ENCODE data around the gene BTBD17. TPM values are rescaled to one million over a fixed set of nuclear protein-coding genes. Genes with fewer than 3 reads are reported as not detected.
A peak's percentile ranks its signal among the peaks of the same experiment; 100 is the strongest.
"Not testable (repeated sequence)": the region's sequence is repeated elsewhere in the genome, so short reads cannot be mapped to it uniquely, and the experiment has no call there.

Gene BTBD17, protein sequence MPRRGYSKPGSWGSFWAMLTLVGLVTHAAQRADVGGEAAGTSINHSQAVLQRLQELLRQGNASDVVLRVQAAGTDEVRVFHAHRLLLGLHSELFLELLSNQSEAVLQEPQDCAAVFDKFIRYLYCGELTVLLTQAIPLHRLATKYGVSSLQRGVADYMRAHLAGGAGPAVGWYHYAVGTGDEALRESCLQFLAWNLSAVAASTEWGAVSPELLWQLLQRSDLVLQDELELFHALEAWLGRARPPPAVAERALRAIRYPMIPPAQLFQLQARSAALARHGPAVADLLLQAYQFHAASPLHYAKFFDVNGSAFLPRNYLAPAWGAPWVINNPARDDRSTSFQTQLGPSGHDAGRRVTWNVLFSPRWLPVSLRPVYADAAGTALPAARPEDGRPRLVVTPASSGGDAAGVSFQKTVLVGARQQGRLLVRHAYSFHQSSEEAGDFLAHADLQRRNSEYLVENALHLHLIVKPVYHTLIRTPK
- not detected in 2 replicates for total RNA-seq (2014; rRNA removed; shearing (Covaris generic))

DNA sequence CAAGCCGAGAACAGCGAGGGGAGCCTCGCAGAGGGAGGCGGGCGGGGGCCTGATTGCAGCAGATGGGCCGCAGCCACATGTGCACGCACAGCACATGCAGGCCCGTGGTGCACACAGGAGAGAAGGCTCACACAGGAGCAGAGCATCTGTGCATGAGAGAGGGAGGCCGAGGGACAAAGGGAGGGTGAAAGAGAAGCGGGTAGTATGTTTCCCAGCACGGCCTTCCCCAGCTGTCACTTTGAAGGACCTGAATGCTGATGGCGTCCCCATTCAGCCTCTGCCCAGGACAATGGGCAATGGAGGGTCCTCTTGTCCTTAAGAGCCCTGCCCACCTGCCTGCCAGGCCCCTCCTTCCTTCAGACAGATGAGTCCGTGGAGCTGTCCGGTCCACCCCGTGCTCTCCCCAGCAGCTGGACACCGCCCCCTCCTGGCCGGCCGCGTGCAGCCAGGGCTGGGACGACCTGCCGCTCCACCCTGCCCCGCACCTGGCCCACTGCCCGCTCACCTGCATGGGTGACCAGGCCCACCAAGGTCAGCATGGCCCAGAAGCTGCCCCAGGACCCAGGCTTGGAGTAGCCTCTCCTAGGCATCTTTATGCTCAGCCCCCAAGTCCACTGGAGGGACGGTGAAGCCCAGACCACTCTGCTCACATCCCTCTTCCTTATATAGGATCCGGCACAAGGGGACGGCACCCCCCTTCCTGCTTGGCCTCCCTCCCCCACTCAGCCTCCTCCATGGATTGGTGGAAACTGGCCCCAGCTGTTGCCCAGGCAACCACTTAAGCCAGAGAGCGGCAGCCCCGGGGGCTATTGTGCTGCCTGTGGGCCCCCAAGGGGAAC is at the start of gene BTBD17:
Gene BTBD17, minus strand, starts transcription at position 639 of the 839 bp plus-strand sequence. Its CDS starts 49 bp downstream, at position 590.
- DNase-seq (ENCODE audit: low spot score), result no peak

DNA sequence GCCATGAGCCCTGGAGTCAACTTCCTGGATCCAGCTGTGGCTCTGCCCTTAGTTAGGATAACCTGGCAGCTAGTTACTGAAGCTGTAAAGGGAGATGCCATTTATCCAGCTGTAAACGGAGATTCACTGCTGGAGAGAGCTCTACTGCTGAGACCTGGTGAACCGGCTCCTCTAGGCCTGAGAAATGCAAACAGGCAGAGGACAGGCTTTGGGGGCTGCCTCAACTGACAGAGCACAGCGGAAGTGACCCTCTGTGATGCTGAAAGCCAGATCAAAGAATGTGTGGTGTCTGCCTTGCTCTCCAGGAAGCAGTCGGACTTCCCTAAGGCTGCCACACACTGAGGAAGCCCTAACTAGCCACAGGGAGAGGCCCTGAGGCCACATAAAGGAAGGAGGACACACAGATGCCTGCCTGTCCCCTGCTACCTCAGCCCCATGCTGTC is 48.4 kb upstream of the BTBD17 start:
- no peak for DNase-seq (ENCODE audit: low spot score)

DNA sequence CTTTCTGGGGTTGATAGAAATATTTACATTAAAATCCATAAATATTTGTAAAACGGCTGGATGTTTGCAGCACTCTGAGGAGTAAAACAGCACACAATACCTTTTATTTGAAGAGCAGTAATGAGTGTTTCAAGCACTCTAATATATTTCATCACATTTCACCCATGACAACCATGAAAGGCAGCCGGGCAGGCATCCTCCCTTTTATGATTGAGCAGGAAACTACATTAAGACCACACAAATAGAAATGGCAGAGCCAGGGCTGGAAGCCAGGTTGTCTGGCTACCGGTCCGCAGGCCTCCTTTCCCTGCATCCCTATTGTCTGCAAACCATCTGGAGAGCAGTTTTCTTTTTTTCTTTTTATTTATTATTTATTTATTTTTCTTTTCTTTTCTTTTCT is 47.1 kb upstream of the BTBD17 start:
- DNase-seq (ENCODE audit: low spot score), result peak; percentile 67

DNA sequence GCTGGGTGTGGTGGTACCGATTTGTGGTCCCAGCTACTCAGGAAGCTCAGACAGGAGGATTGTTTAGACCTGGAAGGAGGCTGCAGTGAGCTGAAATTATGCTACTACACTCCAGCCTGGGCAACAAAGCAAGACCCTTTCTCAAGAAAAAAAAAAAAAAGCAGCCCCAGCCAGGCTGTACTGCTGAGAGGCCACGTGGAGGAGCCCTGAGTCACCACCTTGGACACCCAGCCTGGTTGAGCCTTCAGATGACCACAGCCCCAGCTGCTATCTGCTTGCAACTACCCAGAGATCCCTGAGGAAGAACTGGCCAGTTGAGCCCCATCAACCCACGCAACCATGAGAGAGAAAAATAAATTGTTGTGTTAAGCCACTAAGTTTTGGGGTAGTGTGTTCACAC is 46.6 kb upstream of the BTBD17 start:
- peak; percentile 80 for DNase-seq (ENCODE audit: low spot score)

DNA sequence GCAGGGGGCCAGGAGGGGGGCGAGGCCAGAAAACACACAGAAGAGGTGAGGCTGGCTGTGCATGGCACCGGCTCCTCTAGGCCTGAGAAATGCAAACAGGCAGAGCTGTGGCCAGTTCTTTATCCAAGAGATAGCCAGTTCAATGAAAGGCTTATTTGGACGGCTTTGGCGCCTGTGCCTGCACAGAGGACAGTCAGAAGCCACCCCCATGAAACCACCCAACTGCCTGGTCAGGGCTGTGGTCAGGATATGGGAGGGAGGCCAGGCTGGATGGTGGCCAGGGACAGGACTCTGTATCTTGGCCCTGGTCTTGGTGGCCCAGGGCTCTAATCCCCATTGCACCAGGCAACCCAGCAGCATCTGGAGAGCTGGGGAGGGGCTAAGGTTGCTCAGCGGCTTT is 45.7 kb upstream of the BTBD17 start:
- DNase-seq (ENCODE audit: low spot score), result peak; percentile 47

DNA sequence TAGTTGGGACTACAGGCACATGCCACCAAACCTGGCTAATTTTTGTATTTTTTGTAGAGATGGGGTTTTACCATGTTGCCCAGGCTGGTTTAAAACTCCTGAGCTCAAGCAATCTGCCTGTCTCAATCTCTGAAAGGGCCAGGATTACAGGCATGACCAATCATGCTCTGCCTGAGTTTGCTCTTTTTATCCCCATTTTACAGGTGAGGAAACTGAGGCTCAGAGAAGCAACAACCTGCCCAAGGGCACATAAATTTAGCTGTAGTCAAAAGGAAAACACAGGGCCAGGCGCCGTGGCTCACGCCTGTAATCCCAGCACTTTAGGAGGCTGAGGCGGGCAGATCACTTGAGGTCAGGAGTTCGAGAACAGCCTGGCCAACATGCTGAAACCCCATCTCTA is 43.6 kb upstream of the BTBD17 start:
- not testable (repeated sequence) for DNase-seq (ENCODE audit: low spot score)

DNA sequence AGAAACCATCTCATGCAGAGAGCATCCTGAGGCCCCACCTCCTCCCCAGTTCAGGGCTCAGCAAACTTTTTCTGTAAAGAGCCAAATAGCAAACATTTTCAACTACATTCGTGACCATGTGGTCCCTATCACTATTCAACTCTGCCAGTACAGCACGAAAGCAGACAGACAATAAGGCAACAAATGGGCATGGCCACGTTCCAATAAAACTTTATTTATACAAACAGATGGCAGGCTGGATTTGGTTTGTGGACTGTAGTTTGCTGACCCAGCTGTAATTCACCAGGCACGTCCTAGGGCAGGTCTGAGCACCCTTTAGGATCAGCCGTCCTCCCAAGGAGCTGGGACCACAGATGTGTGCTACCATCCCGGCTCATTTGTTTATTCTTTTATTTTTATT is 43.1 kb upstream of the BTBD17 start:
- DNase-seq (ENCODE audit: low spot score), result no peak

DNA sequence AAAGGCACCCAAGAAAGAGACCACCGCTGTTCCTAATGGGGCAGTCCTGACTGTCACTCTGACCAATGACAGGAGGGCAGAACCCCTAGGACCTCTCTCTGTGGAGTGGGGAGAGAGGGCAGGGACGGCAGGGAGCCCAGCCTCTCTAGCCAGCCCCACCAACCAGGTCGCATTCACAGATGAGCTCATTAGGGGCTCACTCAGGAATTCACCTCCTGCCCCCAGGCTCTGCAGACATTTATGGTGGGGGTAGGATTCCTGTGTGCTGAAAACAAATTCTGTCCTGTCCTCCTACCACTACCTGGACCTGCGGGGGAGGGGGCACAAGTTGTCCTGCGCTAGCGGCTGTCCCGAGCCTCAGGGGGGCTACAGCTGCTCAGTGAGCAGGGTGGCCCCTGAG is 42.5 kb upstream of the BTBD17 start:
- DNase-seq (ENCODE audit: low spot score), result no peak

DNA sequence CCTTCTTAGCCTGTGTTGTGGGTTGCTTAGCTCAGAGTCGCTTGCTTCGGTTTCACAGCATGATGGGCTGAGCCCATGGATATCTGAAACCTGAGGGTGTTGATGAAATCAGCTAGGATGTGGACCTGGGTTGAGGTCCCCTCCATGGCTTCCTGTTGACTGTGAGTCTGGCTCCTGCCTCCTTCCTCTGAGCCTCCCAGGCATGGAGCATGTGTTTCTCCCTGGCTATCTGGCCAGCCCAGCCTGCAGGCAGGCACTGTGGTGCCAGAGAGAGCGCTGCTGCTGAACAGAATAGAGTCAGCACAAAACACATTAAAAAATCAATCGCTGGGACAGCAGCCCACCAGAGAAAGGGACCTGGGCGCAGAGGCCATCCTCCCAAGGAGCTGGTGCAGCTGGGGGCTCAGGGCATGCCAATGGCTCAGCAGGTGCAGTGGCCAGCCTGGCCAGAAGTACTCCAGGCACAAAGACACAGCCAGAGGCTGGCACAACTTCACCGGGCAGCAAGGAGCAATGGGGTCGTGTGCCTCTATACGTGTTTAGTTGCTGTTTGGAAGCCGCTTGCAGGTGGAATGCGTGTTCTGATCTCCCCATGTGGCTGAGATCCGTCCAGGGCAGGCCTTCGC is 42.0 kb upstream of the BTBD17 start:
- DNase-seq (ENCODE audit: low spot score), result no peak

DNA sequence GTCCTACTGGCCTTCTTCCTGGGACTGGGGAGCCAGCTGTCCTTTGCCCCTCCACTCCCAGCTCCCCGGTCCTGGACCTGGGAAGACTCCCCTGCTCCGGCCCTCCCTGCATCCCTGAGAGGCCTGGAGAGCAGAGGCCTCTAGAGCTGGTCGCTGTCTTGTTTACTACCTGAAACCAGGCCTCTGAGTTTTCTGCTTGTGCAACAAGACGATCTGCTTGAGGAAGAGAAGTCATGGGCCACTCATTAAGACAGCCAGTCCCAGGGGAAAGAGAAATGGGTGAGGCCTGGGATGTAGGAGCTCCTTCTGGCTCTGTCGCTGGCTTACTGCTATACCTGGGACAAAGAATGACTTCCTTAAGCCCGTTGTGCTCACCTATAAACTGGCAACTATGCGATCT is 40.4 kb upstream of the BTBD17 start:
- DNase-seq (ENCODE audit: low spot score), result no peak

DNA sequence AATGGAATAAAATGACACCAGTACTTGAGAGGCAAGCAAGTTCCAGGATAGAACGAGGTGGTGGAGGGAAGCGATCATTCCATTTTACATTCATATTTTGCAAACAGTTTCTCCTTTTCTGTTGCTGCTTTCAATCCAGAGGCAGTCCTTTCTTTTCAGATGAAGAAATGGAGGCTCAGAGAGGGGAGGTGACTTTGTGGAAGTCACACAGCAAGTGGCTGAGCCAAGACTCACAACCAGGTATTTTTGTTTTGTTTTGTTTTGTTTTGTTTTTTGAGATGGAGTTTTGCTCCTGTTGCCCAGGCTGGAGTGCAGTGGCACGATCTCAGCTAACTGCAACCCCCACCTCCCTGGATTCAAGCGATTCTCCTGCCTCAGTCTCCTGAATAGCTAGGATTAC is 34.9 kb upstream of the BTBD17 start:
- DNase-seq (ENCODE audit: low spot score), result no peak

DNA sequence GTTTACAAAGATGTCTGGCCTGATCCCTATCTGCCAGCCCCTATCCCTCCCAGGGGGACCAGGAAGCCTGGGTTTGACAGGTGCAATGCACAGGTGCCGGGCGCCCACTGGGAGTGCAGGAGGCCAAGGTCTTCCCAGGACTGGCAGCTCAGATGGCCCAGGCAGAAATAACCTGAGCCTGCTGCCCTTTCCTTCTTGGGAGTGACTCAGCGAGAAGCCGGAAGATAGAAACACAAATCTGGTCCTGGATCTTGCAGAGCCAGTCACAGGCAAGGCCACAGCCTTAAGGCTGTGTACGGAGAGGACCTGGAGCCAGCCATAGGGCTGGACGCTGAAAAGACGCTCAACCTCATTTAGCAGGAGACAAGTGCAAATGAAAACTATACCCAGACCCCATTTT is 33.3 kb upstream of the BTBD17 start:
- DNase-seq (ENCODE audit: low spot score), result no peak

DNA sequence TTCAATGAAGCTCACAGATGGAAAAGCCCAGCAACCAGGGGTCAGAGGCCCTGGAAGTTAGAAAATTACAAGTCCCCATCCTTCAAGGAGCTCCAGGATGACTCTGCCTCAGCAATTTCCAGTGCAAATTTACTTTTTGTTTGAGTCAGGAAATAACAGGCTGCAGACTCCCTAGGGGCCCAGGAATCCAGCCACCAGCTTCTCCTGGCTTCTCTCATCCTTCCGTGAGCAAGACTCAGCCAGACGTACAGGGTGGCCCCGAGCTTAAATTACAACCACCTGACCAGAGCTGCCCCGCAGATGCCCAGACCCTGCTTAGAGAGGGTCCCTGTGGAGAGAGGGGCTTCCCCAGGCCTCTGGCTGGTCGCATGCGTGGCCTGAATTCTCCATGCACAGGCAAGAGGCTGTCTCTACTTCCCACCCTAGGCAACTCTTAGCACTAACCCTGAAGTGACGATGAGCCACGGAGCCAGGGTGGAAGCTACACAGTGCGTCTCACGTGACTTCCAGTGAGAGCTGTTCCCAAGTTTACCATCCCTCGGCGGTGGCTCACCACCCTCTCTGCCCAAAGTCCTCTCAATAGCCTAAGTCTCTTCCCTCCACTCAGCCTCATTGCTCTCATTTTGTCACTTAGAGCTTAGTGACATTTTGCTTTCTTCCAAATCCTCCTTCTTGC is 32.7 kb upstream of the BTBD17 start:
- DNase-seq (ENCODE audit: low spot score), result no peak

DNA sequence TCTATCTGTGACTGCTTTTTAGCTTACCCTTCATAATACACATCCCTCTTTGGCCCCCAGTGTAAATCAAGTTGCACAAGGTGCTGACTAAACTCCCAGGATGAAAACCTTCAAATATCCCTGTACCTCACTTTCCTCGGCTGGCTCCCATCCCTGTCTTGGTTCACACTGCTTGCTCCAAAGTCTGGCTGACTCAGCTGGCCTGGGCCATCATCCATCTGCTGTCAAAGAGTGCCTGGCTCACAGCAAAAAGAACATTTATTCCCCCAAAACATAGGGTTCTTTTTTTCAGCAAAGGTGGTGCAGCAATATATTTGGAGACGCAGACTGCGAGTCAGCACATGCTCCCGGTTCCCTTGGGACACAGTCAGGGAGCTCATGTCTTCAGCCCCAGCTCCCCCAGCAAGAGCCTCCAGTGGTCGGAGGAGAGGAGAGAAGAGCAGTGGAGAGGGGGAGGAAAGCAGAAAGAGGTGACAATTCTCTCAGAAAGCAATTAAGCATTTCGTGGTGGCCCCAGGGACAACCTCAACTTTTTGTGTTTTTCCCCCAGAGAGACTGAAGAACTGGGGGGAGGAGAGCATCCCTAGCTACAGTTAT is 31.8 kb upstream of the BTBD17 start:
- no peak for DNase-seq (ENCODE audit: low spot score)

DNA sequence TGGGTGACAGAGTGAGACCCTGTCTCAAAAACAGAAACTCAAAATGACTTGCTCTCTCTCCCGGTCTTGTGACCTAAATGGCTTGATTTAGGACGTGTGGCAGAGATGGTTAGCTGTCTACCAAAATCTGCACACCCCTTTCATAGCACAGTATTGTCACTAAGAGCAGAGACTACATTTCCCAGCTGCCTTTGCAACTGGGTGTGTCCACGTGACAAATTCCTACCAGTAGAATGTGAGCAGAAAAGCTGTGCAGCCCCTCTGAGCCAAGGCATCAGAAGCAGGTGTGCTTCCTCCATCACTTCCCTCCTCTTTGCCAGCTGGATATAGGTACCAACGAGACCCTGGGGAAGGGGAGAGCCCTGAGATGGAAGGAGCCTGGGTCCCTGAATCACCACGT is 31.2 kb upstream of the BTBD17 start:
- DNase-seq (ENCODE audit: low spot score), result no peak

DNA sequence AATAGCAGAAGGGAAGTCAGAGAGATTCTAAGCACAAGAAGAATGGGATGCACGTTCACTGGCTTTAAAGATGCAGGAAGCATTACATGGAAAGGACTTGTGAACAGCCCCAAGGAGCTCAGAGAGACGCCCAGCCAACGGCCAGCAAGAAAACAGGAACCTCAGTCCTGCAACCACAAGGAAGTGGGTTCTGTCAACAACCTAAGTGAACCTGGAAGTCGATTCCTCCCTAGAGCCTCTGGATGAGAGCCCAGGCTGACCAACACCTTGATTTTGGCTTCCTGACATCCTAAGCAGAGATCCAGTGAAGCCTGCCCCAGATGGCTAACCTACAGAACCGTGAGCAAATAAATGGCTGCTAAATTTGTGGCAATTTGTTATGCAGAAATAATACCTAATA is 30.1 kb upstream of the BTBD17 start:
- DNase-seq (ENCODE audit: low spot score), result no peak

DNA sequence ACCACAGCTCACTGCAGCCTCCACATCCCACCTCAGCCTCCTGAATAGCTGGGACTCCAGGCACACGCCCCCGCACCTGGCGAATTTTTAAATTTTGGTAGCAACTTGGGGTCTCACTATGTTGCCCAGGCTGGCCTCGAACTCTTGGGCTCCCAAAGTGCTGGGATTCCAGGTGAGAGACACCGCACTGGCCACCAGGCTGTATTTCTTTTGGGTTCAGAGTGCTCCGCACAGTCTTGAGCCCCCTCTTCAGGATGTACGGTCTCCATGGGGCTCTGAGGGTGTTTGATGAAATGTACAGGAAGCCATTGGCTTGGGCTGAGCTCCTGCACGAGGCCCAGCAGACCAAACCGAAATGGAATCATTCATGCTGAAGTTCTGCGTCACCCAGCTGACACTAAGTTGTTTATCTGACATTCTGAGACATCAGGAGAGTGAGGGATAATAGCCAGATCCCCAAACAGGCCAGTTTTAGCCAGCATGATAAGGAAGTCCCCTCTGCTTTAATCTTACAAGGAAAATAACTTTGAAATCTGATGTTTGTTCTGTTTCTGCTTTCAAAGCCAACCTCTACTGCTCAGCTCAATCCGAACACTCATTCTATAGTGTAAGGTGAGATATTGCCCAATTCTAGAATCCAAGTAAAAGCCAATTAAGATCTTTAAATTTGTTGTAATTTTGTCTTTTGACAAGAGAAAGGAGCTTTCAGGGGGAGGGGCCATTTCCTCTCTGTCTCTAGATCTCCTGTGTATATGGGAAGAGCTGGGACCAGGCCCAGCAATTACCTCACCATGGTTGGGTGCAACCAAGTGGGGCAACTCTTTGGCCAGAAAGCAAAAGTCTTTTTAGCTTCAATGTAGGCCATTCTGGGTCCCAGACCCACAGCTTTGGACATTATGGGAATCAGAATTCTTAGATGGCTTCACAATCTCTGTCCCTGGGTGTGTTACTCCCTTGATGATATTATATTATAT is 29.3 kb upstream of the BTBD17 start:
- DNase-seq (ENCODE audit: low spot score), result no peak

DNA sequence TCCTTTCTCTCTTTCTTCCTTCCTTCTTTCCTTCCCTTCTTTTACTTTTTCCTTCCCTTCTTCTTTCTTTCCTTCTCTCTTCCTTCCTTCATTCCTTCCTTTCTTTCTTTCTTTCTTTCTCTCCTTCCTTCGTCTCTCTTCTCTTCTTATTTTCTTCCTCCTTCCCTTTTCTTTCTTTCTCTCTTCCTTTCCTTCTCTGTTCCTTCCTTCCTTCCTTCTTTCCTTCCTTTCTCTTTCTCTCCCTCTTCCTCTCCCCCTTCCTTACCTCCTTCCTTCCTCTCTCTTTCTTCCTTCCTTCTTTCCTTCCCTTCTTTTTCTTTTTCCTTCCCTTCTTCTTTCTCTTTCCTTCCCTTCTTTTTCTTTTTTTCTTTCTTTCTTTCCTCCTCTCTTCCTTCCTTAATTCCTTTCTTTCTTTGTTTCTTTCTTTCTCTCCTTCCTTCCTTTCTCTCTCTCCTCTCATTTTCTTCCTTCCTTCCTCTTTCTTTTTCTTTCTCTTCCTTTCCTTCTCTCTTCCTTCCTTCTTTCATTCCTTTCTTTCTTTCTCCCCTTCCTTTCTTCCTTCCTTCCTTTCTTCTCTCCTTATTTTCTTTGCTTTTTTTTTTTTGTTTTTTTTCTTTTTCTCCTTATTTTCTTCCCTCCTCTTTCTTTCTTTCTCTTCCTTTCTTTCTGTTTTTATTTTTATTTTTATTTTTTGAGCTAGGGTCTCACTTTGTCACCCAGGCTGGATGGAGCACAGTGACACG is 28.4 kb upstream of the BTBD17 start:
- DNase-seq (ENCODE audit: low spot score), result no peak

DNA sequence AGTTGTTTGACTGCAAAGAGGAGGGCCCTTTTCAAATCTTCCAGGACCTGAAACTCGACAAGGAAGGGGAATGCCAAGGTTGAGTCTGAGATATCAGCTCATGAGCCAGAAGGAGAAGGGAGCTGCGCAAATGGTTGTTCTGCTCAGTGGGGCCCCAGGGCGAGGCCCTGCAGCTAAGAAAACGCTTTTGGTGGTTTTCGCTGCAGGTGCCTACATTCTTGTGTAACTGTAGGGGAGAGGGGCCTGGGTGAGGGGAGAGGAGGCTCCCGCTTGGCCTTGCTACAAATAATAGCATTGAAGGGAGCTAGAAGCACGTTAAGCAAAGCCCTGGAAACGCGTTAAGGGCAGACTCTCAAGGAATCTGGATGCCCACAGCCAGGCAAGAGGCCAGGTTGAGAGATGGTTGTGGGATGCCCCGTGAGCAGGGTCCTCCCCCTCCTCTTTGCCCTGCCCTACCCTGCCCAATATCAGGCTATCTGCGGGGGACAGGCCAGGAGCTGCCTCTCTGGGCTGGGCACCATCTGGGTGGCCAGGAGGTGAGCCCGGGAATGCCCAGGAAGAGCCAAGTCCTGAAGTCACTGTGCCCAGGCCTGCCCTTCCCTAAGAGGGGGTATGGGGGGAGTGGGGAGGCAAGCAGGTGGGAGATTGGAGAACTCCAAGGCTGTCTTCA is 27.6 kb upstream of the BTBD17 start:
- no peak for DNase-seq (ENCODE audit: low spot score)

Measured in H4 (cell line).